Measurements from ENCODE around the gene HS3ST6. TPM values are rescaled to one million over a fixed set of nuclear protein-coding genes. Genes with fewer than 3 reads are reported as not detected.
"Not testable (repeated sequence)": the region's sequence is repeated elsewhere in the genome, so short reads cannot be mapped to it uniquely, and the experiment has no call there.

HS3ST6 gene
- total RNA-seq, 2 donors from 2014 or later, result not detected

GRCh38 chr16:1926271-1926670, 8.1 kb upstream of the HS3ST6 start:
- no peaks in the 10 kb centered on the region for H3K36me3 ChIP-seq
- no peaks in the 10 kb centered on the region for H3K9me3 ChIP-seq
- no peak for TF ChIP-seq CTCF (IDR thresholded peaks at IDR 0.05)
- peaks cover 11% of the 10 kb centered on the region for H3K27me3 ChIP-seq (replicated peaks; ENCODE audit: insufficient read depth)
- H3K27ac ChIP-seq, result no peak overlapping the region
- no peak for ATAC-seq (ENCODE audit: insufficient number of reproducible peaks, low FRiP score, low read depth)
- DNase-seq (ENCODE audit: low spot score), result no peak
- H3K4me3 ChIP-seq, result no peak overlapping the region
- H3K4me1 ChIP-seq (ENCODE audit: control insufficient read depth in 1 of 2, low read depth in 2 of 2), result peaks cover 0 to 11% of the 10 kb centered on the region in 2 donors

- TF ChIP-seq CTCF (IDR thresholded peaks at IDR 0.05), result no peak
- peaks cover 21% of the 10 kb centered on the region for H3K27me3 ChIP-seq (replicated peaks; ENCODE audit: insufficient read depth)
These were observed 5.9 kb upstream of the HS3ST6 start for GRCh38 chr16:1924095-1924494.

GRCh38 chr16:1923299-1924034, 5.3 kb upstream of the HS3ST6 start:
- no peak for DNase-seq (ENCODE audit: low spot score)
- Histone ChIP-seq H3K9me3 (no peaks in the 10 kb centered on the region), H3K4me3 (no peak overlapping the region), H3K36me3 (no peaks in the 10 kb centered on the region), H3K4me1 (ENCODE audit: control insufficient read depth in 1 of 2, low read depth in 2 of 2) (no peaks in the 10 kb centered on the region), H3K27me3 (replicated peaks; ENCODE audit: insufficient read depth) (peaks cover 22% of the 10 kb centered on the region), H3K27ac (no peak overlapping the region)
- no peak for ATAC-seq (ENCODE audit: insufficient number of reproducible peaks, low FRiP score, low read depth)
- no peak for TF ChIP-seq CTCF (IDR thresholded peaks at IDR 0.05)

More at GRCh38 chr16:1924095-1924494, 5.9 kb upstream of the HS3ST6 start:
- DNase-seq (ENCODE audit: low spot score), result no peak
- Histone ChIP-seq H3K4me3 (no peak overlapping the region), H3K4me1 (ENCODE audit: control insufficient read depth in 1 of 2, low read depth in 2 of 2) (peaks cover 0 to 5% of the 10 kb centered on the region in 2 donors), H3K27ac (no peak overlapping the region), H3K36me3 (no peaks in the 10 kb centered on the region), H3K9me3 (no peaks in the 10 kb centered on the region)
- ATAC-seq (ENCODE audit: insufficient number of reproducible peaks, low FRiP score, low read depth), result no peak

- Histone ChIP-seq H3K9me3 (no peaks in the 10 kb centered on the region), H3K27ac (no peak overlapping the region), H3K36me3 (no peaks in the 10 kb centered on the region), H3K4me3 (no peak overlapping the region), H3K27me3 (replicated peaks; ENCODE audit: insufficient read depth) (peaks cover 22% of the 10 kb centered on the region), H3K4me1 (ENCODE audit: control insufficient read depth in 1 of 2, low read depth in 2 of 2) (no peaks in the 10 kb centered on the region)
- ATAC-seq (ENCODE audit: insufficient number of reproducible peaks, low FRiP score, low read depth) (no peak), DNase-seq (ENCODE audit: low spot score) (no peak)
- TF ChIP-seq CTCF (IDR thresholded peaks at IDR 0.05), result no peak
These were observed 4.1 kb upstream of the HS3ST6 start for GRCh38 chr16:1922357-1922756.

GRCh38 chr16:1920727-1921171, 2.5 kb upstream of the HS3ST6 start:
- peaks cover 22% of the 10 kb centered on the region for H3K27me3 ChIP-seq (replicated peaks; ENCODE audit: insufficient read depth)
- TF ChIP-seq CTCF (IDR thresholded peaks at IDR 0.05), result no peak
- H3K4me3 ChIP-seq, result no peak overlapping the region
- H3K27ac ChIP-seq, result no peak overlapping the region
- no peaks in the 10 kb centered on the region for H3K36me3 ChIP-seq
- H3K4me1 ChIP-seq (ENCODE audit: control insufficient read depth in 1 of 2, low read depth in 2 of 2), result no peaks in the 10 kb centered on the region
- H3K9me3 ChIP-seq, result no peaks in the 10 kb centered on the region
- ATAC-seq (ENCODE audit: insufficient number of reproducible peaks, low FRiP score, low read depth) (no peak), DNase-seq (ENCODE audit: low spot score) (no peak)

GRCh38 chr16:1920122-1920521, 1.9 kb upstream of the HS3ST6 start:
- not testable (repeated sequence) for H3K4me1 ChIP-seq (ENCODE audit: control insufficient read depth in 1 of 2, low read depth in 2 of 2); H3K9me3 ChIP-seq; H3K36me3 ChIP-seq; H3K27ac ChIP-seq; ATAC-seq (ENCODE audit: insufficient number of reproducible peaks, low FRiP score, low read depth); DNase-seq (ENCODE audit: low spot score); H3K4me3 ChIP-seq
- H3K27me3 ChIP-seq (replicated peaks; ENCODE audit: insufficient read depth), result peaks cover 22% of the 10 kb centered on the region
